Lower lobe of right lung (tissue), 2 donors: Measurements from ENCODE around the gene ADAD1. TPM values are rescaled to one million over a fixed set of nuclear protein-coding genes. Genes with fewer than 3 reads are reported as not detected.

Experiments used
- ATAC-seq, 2 donors: fragments of 200-7000 bp; cut with Tn5 transposase; one replicate each; pipeline ENCODE4 v1.9.1; 2020 to 2022; ENCODE audit warnings: mild to moderate bottlenecking in 2 of 2, moderate library complexity in 2 of 2
- DNase-seq: peaks from one replicate; pipeline ENCODE4 v3.0.0-alpha.2; 2020
- H3K27ac ChIP-seq: fragments of 200-600 bp; one replicate; pipeline ENCODE4 v1.8.0; 2022
- H3K27me3 ChIP-seq: fragments of 200-600 bp; one replicate; pipeline ENCODE4 v1.8.0; 2022; ENCODE audit warnings: low read depth
- H3K36me3 ChIP-seq: fragments of 200-600 bp; one replicate; pipeline ENCODE4 v1.8.0; 2022; ENCODE audit warnings: mild to moderate bottlenecking
- H3K4me1 ChIP-seq: fragments of 200-600 bp; one replicate; pipeline ENCODE4 v1.8.0; 2022
- H3K4me3 ChIP-seq: fragments of 200-600 bp; one replicate; pipeline ENCODE4 v1.8.0; 2022; ENCODE audit warnings: mild to moderate bottlenecking
- H3K9me3 ChIP-seq: fragments of 200-600 bp; one replicate; pipeline ENCODE4 v1.8.0; 2022
- intact Hi-C: fragments of 100-400 bp; cut with DNase I; formaldehyde crosslinking; loops from one replicate; pipeline ENCODE4 v1.11.0; 2022
- total RNA-seq: library from RNA; stranded (reverse); fragmentation: NEBNext Ultra II Directional; extraction: Animal tissue kit (Norgen Biotek cat#: 25700); gene quantifications from one replicate; pipeline ENCODE4 v1.2.1, GENCODE V29; 2021
- TF ChIP-seq, protein P1 (sequence below): fragments of 200-600 bp; IDR thresholded peaks from one replicate; pipeline ENCODE4 v1.8.0; 2022; ENCODE audit warnings: antibody characterized with exemption, mild to moderate bottlenecking
- donor health status: DM: no; HTN: yes; CAD: no; lungs with severe emphysema.

ADAD1 gene
- total RNA-seq, 1 donor from 2014 or later: not detected

DNA sequence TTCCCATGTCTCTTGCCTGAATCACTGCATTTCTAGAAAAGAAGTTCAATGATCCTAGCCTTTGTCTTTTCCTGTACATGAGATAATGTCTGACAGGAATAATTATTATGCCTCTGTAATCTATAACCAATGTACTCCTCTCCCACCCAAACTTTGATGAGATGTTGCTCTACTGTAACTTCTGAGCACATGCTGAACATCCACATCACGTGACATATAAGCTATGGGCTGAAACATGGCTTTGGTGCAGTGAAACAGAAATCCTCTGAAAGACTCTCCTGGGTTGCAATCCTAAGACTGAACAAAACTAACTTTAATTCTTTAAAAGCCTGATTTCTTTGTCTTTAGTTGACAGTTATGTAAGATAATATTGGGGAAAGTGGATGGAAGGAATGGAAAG, 1.5 kb upstream of the ADAD1 start:
- H3K27me3 ChIP-seq: no peaks in the 10 kb centered on the region
- TF ChIP-seq, protein P1, sequence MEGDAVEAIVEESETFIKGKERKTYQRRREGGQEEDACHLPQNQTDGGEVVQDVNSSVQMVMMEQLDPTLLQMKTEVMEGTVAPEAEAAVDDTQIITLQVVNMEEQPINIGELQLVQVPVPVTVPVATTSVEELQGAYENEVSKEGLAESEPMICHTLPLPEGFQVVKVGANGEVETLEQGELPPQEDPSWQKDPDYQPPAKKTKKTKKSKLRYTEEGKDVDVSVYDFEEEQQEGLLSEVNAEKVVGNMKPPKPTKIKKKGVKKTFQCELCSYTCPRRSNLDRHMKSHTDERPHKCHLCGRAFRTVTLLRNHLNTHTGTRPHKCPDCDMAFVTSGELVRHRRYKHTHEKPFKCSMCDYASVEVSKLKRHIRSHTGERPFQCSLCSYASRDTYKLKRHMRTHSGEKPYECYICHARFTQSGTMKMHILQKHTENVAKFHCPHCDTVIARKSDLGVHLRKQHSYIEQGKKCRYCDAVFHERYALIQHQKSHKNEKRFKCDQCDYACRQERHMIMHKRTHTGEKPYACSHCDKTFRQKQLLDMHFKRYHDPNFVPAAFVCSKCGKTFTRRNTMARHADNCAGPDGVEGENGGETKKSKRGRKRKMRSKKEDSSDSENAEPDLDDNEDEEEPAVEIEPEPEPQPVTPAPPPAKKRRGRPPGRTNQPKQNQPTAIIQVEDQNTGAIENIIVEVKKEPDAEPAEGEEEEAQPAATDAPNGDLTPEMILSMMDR: no peak
- intact Hi-C loops: no loop called here
- ATAC-seq (no peak), DNase-seq (no peak)
- H3K36me3 ChIP-seq: no peaks in the 10 kb centered on the region
- H3K4me1 ChIP-seq: no peaks in the 10 kb centered on the region
- H3K4me3 ChIP-seq: no peak overlapping the region
- H3K27ac ChIP-seq: no peak overlapping the region
- H3K9me3 ChIP-seq: no peaks in the 10 kb centered on the region

DNA sequence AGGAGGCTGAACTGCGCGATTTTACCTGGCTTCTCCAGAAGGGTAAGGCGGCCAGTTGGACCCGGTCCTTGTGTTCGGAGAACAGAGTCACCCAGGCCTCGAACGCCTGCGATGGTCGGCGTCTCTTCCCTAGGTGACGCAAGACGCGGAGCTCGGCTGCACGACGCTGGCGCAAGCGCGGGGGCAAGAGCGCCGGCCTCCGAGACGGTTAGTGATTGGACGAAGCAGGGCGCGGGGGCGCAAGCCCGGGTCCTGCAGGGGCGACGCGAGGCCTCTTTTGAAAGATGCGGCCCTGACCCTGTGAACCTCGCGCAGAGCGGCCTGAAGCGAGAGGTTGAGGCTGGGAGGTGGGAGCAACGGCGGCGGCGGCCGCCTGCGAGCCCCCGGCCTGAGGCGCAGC, 428 bp downstream of the ADAD1 start:
- H3K4me3 ChIP-seq: no peak overlapping the region
- H3K27ac ChIP-seq: no peak overlapping the region
- intact Hi-C loops: no loop called here
- TF ChIP-seq, protein P1: no peak
- no peaks in the 10 kb centered on the region for H3K9me3 ChIP-seq
- ATAC-seq: no peak
- no peaks in the 10 kb centered on the region for H3K4me1 ChIP-seq
- H3K27me3 ChIP-seq: no peaks in the 10 kb centered on the region
- DNase-seq: no peak
- no peaks in the 10 kb centered on the region for H3K36me3 ChIP-seq

DNA sequence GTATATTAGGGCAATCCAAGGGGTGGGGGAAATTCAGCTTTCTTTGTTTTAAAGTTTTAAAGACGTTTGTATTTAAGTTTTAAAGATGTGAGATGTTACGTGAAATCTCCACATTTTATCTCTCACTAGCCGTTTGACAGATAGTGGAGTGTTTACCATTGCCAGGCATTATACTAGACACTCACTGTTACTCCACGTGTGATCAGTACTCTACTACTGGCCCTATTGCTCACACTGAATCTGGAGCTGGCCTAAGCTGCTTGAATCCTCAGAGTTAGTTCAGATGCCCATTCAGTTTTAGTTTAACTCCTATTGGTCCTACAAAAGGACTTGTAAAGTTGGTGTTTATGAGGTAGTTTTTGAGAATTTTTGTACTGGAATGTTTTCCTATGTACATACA, 4.5 kb downstream of the ADAD1 start:
- no peak overlapping the region for H3K27ac ChIP-seq
- no peak for ATAC-seq
- TF ChIP-seq, protein P1: no peak
- no peaks in the 10 kb centered on the region for H3K27me3 ChIP-seq
- H3K36me3 ChIP-seq: no peaks in the 10 kb centered on the region
- intact Hi-C loops: no loop called here
- H3K4me3 ChIP-seq: no peak overlapping the region
- no peaks in the 10 kb centered on the region for H3K9me3 ChIP-seq
- no peak for DNase-seq
- H3K4me1 ChIP-seq: no peaks in the 10 kb centered on the region

DNA sequence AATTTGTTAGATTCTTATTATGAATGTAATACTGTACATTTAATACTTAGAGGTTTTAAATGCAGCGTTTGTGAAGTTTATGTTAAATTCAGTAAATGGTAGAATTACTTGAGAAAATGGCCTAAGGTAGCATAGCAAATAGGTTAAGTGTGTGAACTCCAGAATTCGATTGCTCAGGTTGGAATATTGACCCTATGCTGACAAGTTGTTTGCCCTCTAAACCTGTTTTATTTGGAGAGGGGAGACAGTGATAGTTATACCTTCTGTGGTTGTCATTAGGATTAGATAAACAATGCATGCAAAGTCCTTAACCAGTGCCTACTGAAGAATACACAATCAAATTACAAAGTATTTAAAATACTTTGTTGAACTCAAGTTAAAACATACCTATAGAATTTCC, 5.4 kb downstream of the ADAD1 start:
- Histone ChIP-seq H3K4me3 (no peak overlapping the region), H3K36me3 (no peaks in the 10 kb centered on the region), H3K27ac (no peak overlapping the region), H3K4me1 (no peaks in the 10 kb centered on the region), H3K9me3 (no peaks in the 10 kb centered on the region), H3K27me3 (no peaks in the 10 kb centered on the region)
- no peak for DNase-seq
- intact Hi-C loops: no loop called here
- TF ChIP-seq, protein P1: no peak
- ATAC-seq: no peak

DNA sequence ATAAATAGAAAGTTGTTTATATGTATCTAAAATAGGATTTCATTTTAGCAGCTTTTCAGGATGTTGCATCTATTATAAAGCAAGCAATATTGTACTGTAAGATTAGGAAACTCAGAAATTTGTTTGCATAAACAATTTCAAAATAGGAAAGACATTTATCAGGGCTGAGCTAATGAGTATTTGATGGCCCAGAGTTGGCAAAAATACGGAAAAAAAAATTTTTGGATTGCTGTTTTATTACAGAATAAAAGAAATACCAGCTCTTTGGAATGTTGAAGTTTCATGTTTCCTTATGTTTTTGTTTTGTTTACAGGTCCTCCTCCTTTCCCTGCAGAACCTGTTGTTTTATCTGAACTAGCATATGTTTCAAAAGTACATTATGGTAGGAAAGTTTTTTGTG, 14.5 kb downstream of the ADAD1 start:
- TF ChIP-seq, protein P1: no peak
- ATAC-seq (no peak), DNase-seq (no peak)
- Histone ChIP-seq H3K36me3 (no peaks in the 10 kb centered on the region), H3K27ac (no peak overlapping the region), H3K27me3 (no peaks in the 10 kb centered on the region), H3K4me1 (no peaks in the 10 kb centered on the region), H3K9me3 (no peaks in the 10 kb centered on the region), H3K4me3 (no peak overlapping the region)
- intact Hi-C loops: no loop called here

DNA sequence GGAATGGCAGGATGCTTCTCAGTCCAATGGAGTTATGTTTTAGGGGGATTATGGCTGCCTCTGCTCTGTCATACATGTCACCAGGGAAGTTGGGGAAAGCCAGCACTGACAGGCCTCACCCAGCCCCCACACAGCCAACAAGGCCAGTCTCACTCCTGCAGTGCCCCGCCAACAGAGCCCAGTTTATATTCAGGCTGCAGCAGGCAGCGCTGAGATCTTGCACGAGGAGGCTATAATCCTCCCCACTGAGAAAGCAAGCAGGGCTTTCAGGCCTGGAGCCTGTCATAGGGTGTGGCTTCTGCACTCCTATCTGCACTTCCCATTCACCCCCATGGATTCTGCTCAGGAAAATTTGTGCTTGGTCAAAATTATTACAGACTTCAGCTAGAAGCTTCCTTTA, 25.1 kb downstream of the ADAD1 start:
- TF ChIP-seq, protein P1: no peak
- H3K27me3 ChIP-seq: no peaks in the 10 kb centered on the region
- DNase-seq (no peak), ATAC-seq (no peak)
- intact Hi-C loops: no loop called here
- H3K4me1 ChIP-seq: no peaks in the 10 kb centered on the region
- no peak overlapping the region for H3K4me3 ChIP-seq
- H3K36me3 ChIP-seq: no peaks in the 10 kb centered on the region
- H3K9me3 ChIP-seq: no peaks in the 10 kb centered on the region
- no peak overlapping the region for H3K27ac ChIP-seq
